AG09309 (cell line): ENCODE results near the gene KRT6B.

ENCODE experiments used
- DNase-seq: peaks from one replicate; pipeline ENCODE4 v3.0.0-alpha.2; 2010; ENCODE audit warnings: low read depth
- H3K4me3 ChIP-seq: 2 replicates; pipeline ENCODE4 v1.5.1; 2011; ENCODE audit warnings: mild to moderate bottlenecking, low read depth, low read length, moderate library complexity; ENCODE audit not compliant: control insufficient read depth
- CTCF ChIP-seq: IDR thresholded peaks from 2 replicates; pipeline ENCODE4 v1.5.1; 2011; ENCODE audit warnings: mild to moderate bottlenecking, low read depth, low read length, inconsistent platforms; ENCODE audit not compliant: insufficient read depth, control insufficient read depth; ENCODE audit errors: missing control alignments

KRT6B gene

GRCh38 chr12:52487211-52487610 lies 35.3 kb upstream of the KRT6B start:
- TF ChIP-seq CTCF: no peak
- H3K4me3 ChIP-seq: no peak overlapping the region
- DNase-seq: no peak

DNA sequence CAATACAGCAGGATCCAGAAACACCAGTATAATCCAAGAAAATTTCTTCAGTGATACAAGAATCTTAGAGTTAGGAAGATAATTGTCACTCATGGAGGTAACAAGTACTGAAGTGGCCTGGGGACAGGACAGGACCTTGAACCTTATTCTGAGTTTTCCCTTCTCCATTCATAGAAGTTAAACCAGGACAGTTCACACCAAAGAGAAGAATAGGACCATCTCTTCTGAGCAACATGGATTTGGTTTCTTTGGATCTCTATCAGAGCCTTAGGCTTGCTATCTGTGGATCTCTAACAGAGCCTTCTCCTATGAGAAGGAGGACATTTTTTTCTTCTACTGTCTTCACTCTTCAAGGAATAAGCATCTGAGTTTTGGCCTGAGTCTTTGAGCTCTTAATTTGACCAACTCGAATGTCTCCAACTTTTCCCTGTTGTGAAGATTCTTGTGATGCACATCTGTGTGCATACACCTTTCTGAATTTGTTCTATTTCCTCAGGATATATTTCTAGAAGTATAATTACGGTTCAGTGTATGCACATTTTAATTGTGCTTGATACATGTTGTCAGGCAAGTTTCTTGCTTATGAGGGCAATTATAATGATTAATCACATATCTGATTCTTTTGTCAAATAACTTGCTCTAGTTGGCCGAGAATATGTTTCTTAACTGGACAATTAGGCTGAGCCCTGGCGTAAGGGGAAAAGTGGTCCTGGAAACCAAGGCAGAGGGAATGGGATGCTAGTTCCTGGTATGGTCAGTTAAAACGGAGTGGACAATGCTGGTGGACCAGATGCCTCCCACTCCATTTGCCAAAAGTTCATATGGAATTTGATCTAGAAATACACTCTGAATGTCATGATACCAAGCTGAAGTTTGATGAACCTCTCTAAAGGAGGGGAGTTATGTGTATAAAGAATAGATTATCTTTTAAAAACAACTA lies 34.5 kb upstream of the KRT6B start:
- H3K4me3 ChIP-seq: no peak overlapping the region
- TF ChIP-seq CTCF: no peak
- no peak for DNase-seq

- no peak for TF ChIP-seq CTCF
- DNase-seq: no peak
- no peak overlapping the region for H3K4me3 ChIP-seq
Measured at GRCh38 chr12:52480073-52480472, 28.1 kb upstream of the KRT6B start.

- DNase-seq: no peak
- H3K4me3 ChIP-seq: no peak overlapping the region
- TF ChIP-seq CTCF: no peak
Measured at GRCh38 chr12:52477651-52478050, 25.7 kb upstream of the KRT6B start.

GRCh38 chr12:52474212-52474611 lies 22.3 kb upstream of the KRT6B start:
- TF ChIP-seq CTCF: no peak
- no peak overlapping the region for H3K4me3 ChIP-seq
- no peak for DNase-seq

- DNase-seq: no peak
- H3K4me3 ChIP-seq: no peak within 1 kb of the TSS
- TF ChIP-seq CTCF: no peak
Measured at GRCh38 chr12:52473768-52474167, 21.8 kb upstream of the KRT6B start, which contains the start of gene KRT6C. TSS of gene KRT6C (minus strand) at chr12:52473805. CDS start at chr12:52473737, 68 bp downstream.

DNA sequence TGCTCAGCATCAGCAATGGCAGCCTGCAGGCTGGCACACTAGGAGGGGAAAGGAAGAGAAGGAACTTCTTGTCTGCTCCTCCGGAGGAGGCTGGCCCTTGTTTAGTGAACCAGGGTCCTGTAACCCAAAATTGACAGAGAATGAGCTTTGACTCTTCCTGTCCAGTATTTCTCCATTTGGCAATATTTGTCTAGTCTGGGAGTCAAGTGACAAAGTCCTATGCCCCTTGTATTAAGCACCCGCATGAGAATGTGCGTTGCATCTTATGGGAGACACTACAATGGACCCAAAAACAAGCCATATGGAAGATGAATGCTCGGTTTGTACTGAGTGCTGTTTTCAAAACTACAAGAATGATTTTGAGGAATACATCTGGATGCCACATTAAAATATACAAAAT lies 17.9 kb upstream of the KRT6B start:
- no peak overlapping the region for H3K4me3 ChIP-seq
- no peak for DNase-seq
- no peak for TF ChIP-seq CTCF
